ENCODE results near the gene BLACAT1.

Gene BLACAT1

GRCh38 chr1:205454903-205455335, 926 bp downstream of the BLACAT1 start:
- DNase-seq (ENCODE audit: low spot score), result no peak

- no peak for DNase-seq (ENCODE audit: low spot score)
Observed at GRCh38 chr1:205453466-205453865, 2.4 kb downstream of the BLACAT1 start.

GRCh38 chr1:205452933-205453332, 2.9 kb downstream of the BLACAT1 start:
- no peak for DNase-seq (ENCODE audit: low spot score)

- DNase-seq (ENCODE audit: low spot score), result no peak
Observed at GRCh38 chr1:205452364-205452763, 3.5 kb downstream of the BLACAT1 start.

- no peak for DNase-seq (ENCODE audit: low spot score)
Observed at GRCh38 chr1:205451759-205452164, 4.1 kb downstream of the BLACAT1 start.

DNA sequence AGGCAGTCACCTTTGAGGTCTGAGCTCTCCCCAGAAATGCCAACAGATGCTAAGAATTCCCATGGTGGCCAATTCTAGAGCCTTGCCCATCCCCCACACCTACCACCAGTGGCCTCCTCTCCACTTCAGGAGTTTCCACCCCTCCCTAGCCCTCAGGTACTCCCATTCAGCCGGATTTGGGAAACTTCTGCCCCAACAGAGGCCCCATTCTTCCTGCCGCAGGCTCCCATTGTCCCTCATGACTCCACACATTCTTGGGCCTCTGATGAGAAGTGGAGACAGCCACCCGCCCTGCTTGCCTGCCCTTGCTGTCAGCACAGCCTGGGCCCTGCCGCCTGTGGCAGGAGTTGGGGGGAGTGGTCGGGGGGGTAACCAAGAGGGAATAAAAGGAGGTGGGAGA, 4.6 kb downstream of the BLACAT1 start:
- no peak for DNase-seq (ENCODE audit: low spot score)

DNA sequence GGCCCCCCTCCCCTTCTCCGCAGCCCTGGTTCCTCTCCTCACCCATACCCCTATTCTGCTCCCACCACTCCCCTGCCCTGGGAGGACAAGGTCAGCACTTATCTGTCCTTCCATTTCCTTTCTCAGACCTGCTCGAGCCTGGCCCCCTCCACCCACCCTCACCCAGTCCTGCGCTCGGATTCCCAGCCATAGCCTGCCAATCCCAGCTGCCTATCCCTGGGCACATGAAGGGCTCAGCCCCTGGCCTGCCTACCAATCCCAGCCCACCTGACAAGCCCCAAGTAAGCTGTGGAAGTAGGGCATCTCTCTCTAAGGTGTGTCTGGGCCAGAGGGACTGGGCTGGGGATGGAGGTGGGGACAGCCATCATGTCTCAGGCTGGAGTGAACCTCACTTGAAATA, 5.4 kb downstream of the BLACAT1 start:
- no peak for DNase-seq (ENCODE audit: low spot score)

DNA sequence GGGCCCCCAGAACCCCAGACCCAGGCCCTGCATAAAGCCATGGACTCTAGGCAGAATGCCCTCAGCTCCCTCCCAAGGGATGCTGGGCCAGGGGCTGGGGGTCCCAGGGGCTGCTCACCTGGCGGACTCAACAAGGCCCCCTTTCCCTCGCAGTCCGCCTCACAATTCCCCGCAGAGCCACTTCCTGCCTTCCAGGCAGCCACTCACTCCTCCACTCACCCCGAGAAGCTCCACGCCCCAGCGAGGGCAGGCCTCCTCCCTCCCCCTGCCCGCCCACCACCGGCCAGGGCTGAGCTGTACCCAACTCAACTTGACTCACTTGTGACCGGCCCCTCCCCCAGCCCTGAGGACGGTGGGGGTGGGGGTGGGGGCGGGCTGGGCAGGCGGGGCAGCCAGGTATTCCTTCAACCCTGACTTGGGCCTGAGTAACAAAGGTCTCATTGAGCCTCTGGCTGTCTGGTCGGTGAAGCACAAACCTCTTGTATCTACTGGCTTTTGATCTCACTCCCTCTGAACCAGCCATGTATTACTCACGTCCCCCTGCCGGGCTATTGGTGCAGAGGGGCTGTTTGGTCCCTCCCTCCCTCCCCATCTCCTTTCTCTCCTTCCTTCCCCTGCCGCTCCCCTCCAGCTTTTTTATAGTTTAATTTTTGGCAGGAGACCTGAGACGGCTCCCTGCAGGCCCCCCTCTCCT, 5.9 kb downstream of the BLACAT1 start:
- DNase-seq (ENCODE audit: low spot score), result peak; percentile 51

DNA sequence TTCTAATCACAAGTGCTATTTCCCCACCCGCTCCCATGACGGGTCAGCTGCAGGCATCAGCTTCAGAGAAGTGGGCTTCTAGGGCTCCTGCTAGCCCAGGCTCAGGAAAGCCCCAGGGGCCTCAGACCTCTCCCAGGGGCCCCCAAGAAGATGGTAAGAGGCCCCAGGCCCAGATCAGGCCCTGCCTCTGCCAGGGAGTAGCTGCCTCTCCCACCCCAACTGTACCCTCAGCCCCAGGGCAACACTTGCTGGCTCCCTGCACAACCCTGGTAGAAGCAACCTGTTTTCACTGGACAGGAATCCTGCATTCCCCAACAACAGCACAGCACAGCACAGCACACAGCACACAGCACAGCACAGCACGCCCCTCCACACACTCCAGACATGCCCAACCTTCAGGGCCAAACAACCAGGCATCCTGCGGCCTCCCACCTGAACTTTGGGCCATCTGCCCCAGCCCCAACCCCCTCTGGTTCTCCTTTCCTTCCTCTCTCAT, 6.5 kb downstream of the BLACAT1 start:
- DNase-seq (ENCODE audit: low spot score), result no peak

DNA sequence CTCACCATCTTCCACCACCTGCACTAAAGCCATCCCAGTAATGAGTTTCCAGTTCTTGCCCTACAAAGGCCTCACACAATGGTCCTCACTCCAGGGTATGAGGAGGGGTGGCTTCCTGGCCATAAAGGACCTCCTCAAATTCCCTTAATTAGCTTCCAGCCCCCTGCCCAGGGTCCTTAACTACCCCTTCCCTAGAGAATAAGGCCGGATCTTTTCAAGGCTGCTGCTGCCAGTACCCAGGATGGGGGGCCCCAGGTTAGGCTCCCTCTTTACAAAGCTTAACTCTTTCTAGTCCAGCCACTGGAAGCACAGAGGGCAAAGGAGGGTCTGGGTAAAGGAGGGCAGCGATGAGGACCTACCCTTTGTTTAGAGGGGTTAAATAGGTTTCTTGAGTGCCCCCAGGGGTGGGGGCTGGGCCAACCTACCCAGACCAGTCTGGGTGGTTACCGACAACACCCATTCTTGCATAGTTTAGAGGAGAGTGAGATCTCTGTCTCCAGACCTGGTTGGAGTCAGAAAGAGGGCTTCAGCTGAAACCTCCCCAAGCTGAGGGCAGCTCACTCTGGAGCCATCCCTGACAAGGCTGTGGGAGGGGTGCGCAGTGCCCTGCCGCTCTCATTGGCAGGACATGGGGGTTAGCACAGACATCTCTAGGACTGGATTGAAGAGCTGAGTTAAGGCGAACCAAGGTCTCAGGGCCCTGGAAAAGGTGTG, 7.1 kb downstream of the BLACAT1 start:
- no peak for DNase-seq (ENCODE audit: low spot score)

DNA sequence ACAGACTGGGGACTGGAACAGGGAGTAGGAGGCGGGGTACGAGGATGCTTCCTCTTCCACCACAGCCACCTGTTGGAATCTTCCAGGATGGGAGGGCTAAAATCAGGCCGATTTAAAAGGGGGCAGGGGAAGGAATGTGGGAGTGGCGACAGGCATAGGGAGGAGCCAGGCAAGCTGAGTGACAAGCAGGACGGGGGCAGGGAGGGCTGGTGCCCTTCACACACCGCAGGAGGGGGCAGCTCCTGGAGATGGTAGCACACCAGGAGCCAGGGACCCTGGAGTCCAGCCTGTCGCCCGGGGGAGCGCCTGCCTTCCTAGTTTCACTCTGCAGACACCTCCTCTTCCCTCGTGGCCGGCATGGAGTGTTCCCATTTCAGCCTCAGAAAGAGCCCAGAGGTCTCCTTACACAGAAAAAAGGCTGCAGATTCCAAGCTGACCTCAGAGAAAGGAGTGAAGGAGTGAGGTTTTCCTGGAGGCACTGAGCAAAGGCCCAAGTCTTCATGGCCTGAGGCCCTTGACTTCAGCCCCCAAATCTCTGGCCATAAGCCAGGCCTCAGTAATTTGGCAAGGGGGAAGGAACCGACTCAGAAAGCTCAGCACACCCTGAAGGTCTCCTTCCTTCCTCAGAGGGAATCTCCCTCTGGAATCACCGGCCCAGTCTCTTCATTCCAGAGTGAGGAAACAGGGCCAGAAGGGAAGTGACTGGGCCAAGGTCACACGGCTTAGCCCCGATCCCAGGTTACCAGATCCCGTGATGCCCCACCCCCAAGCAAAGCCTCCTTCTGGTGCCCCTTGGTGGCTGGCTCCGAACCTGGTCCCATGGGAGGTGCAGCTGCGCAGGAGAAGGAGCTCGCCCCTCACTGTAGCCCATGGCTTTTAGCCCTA, 8.1 kb downstream of the BLACAT1 start:
- DNase-seq (ENCODE audit: low spot score), result no peak

GRCh38 chr1:205446828-205447227, 9.0 kb downstream of the BLACAT1 start:
- DNase-seq (ENCODE audit: low spot score), result no peak

GRCh38 chr1:205445646-205445935, 10.3 kb downstream of the BLACAT1 start:
- DNase-seq (ENCODE audit: low spot score), result no peak

- DNase-seq (ENCODE audit: low spot score), result no peak
Observed at GRCh38 chr1:205444931-205445645, 10.8 kb downstream of the BLACAT1 start.

- DNase-seq (ENCODE audit: low spot score), result no peak
Observed at GRCh38 chr1:205444300-205444930, 11.4 kb downstream of the BLACAT1 start.

- no peak for DNase-seq (ENCODE audit: low spot score)
Observed at GRCh38 chr1:205443585-205444299, 12.1 kb downstream of the BLACAT1 start.

- DNase-seq (ENCODE audit: low spot score), result no peak
Observed at GRCh38 chr1:205442051-205442725, 13.7 kb downstream of the BLACAT1 start.

GRCh38 chr1:205441716-205442050, 14.2 kb downstream of the BLACAT1 start:
- DNase-seq (ENCODE audit: low spot score), result no peak

DNA sequence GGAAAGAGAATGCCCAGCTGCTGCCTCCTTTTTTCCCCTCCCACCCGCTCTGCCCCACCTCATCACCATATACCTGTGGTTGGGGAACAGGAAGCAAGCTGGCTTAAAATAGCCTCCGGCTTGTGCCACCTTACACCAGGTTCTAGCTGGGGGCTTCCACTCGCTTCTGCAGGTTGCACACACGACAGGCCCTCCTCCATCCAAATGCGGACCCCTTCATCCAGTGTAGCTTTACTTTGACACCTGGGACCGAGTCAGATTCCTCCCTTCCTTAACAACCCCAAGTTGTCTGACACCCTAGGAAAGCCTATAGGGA, 14.6 kb downstream of the BLACAT1 start:
- no peak for DNase-seq (ENCODE audit: low spot score)

GRCh38 chr1:205440476-205441317, 15.1 kb downstream of the BLACAT1 start:
- DNase-seq (ENCODE audit: low spot score), result no peak
